Progenitor cell of endocrine pancreas (in vitro differentiated cells): ENCODE measurements around the gene CEND1. TPM values are rescaled to one million over a fixed set of nuclear protein-coding genes. Genes with fewer than 3 reads are reported as not detected.

Experiments
- DNase-seq: peaks from one replicate; pipeline ENCODE4 v3.0.0; 2021; ENCODE audit warnings: low spot score; ENCODE audit not compliant: unreplicated experiment
- H3K27ac Mint-ChIP-seq: 2 replicates; pipeline ENCODE4 v1.8.0; 2021; ENCODE audit warnings: mild to moderate bottlenecking, moderate library complexity, mixed read lengths
- H3K27me3 Mint-ChIP-seq: 2 replicates; pipeline ENCODE4 v1.8.0; 2021; ENCODE audit warnings: mixed read lengths
- H3K36me3 Mint-ChIP-seq: 2 replicates; pipeline ENCODE4 v1.8.0; 2022; ENCODE audit warnings: mixed read lengths; ENCODE audit not compliant: insufficient read depth
- H3K4me1 Mint-ChIP-seq: 2 replicates; pipeline ENCODE4 v1.8.0; 2021; ENCODE audit warnings: low read depth, mixed read lengths
- H3K4me3 Mint-ChIP-seq: 2 replicates; pipeline ENCODE4 v1.8.0; 2021; ENCODE audit warnings: low read depth, mild to moderate bottlenecking, moderate library complexity, mixed read lengths
- H3K9me3 Mint-ChIP-seq: 2 replicates; pipeline ENCODE4 v1.8.0; 2021; ENCODE audit warnings: low read depth, mixed read lengths
- total RNA-seq: library from RNA; stranded (reverse); gene quantifications from 2 replicates; pipeline ENCODE4 v1.2.1, GENCODE V29; 2021
- TF ChIP-seq, protein P1 (sequence below): fragments of 200-600 bp; sonication (generic); IDR thresholded peaks from one replicate; pipeline ENCODE4 v1.5.0; 2021; ENCODE audit warnings: antibody characterized with exemption, mild to moderate bottlenecking; ENCODE audit not compliant: unreplicated experiment

Gene CEND1
- total RNA-seq, 1 donor from 2014 or later = not detected

DNA sequence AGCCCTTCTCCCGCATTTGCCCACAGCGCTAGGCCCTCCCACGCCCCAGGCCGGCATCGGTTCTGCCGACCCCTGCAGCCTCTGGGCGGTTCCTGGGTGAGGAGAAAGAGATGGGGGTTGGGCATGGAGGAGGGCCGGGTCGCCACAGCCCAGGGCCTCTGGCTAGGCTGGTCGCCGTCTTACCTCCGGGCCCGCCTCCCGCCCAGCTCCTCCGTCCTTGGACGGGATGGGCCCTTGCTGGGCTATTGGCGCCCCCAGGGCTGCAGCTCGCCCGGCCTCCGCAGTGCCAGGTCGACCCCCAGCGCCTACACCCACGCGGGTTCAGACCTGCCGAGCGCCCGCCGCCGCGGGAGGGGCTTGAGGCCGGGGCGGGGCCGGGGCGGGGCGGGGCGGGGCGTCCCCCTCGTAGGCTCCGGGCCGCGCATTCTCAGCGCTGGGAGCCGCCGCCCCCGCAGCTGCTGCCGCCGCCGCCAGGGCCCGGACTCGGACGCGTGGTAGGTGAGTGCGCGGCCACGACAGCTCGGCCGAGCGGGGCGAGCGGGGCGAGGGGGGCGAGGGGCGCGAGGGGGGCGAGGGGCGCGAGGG lies 42.7 kb upstream of the CEND1 start, which contains the start of gene CD151:
Gene CD151, plus strand, starts transcription at position 424 of the 585 bp plus-strand sequence. CDS start 3,118 bp downstream, outside the sequence.
- Mint-ChIP-seq H3K27ac (peak within 1 kb of the TSS; percentile 59), H3K27me3 (peaks cover 34% of the 10 kb centered on the region), H3K9me3 (no peaks in the 10 kb centered on the region), H3K4me1 (peaks cover 9% of the 10 kb centered on the region), H3K36me3 (no peaks in the 10 kb centered on the region), H3K4me3 (peak within 1 kb of the TSS; percentile 69)
- DNase-seq = peak; percentile 38
- TF ChIP-seq, protein P1, sequence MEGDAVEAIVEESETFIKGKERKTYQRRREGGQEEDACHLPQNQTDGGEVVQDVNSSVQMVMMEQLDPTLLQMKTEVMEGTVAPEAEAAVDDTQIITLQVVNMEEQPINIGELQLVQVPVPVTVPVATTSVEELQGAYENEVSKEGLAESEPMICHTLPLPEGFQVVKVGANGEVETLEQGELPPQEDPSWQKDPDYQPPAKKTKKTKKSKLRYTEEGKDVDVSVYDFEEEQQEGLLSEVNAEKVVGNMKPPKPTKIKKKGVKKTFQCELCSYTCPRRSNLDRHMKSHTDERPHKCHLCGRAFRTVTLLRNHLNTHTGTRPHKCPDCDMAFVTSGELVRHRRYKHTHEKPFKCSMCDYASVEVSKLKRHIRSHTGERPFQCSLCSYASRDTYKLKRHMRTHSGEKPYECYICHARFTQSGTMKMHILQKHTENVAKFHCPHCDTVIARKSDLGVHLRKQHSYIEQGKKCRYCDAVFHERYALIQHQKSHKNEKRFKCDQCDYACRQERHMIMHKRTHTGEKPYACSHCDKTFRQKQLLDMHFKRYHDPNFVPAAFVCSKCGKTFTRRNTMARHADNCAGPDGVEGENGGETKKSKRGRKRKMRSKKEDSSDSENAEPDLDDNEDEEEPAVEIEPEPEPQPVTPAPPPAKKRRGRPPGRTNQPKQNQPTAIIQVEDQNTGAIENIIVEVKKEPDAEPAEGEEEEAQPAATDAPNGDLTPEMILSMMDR = no peak

DNA sequence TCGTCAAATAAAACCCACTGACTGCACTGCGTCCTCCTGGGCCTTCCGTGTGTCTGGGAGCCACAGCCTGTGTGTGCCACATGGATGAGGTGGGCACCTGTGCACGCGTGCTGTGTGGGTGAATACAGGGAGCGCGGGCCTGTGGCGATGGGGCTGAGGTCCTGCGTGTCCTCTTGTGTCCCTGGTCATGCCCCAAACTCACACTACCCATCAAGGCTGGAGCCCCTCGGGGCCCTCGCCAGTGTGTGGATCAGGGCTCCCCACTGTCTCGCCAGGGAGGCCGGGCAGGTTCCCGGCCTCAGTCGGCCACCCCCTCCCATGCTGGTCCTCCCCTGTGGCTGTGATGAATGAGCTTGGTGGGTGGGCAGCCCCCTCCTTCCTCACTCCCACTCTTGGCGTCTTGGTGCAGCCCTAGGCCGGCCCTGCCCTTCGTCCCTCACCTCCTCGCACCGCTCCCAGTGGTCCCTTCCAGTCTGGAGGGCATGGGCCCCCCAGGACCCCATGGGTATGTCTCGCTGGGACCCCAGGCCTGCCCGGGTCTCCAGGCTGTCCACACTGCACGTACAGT lies 42.2 kb upstream of the CEND1 start:
- peaks cover 35% of the 10 kb centered on the region for H3K27me3 Mint-ChIP-seq

DNA sequence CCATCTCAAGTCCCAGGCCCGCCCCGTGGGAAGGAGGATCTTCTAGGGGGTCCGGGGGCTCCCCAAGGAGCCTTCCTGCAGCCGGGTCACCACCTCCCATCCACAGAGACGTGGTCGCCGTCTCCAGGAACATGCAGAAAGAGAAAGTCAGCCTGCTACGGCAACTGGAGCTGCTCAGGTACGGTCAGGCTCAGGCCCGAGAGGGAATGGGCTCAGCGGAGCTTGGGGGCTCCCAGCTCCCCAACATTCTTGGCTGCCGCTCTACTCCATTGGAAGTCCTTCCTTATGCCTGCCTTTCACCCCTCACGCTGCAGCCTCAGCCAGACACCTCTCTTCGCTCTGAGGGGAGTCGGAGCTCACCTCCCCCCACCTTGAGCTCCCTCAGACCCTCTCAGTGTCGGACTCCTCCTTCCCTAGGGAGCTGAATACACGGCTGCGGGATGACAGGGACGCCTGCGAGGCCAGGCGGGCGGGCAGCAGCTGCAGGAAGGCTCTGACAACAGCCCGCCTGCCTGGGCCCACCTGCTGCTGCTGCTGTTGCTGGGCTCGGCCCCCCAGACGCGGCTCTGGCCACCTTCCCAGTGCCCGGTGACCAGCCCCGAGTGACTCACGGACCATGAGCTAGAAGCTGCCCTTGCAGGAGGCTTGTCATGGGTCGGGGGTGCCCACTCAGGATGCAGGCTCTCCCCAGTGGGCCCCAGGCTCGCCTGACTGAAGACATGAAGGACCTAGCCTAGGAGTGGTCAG lies 41.4 kb upstream of the CEND1 start:
- TF ChIP-seq, protein P1 = no peak
- H3K9me3 Mint-ChIP-seq = no peaks in the 10 kb centered on the region

More for the DNA sequence above, 42.2 kb upstream of the CEND1 start:
- H3K27ac Mint-ChIP-seq = no peak overlapping the region
- no peaks in the 10 kb centered on the region for H3K9me3 Mint-ChIP-seq
- H3K36me3 Mint-ChIP-seq = no peaks in the 10 kb centered on the region
- no peak for DNase-seq
- H3K4me3 Mint-ChIP-seq = peak overlapping the region; percentile 69
- TF ChIP-seq, protein P1 = no peak
- H3K4me1 Mint-ChIP-seq = peaks cover 11% of the 10 kb centered on the region

DNA sequence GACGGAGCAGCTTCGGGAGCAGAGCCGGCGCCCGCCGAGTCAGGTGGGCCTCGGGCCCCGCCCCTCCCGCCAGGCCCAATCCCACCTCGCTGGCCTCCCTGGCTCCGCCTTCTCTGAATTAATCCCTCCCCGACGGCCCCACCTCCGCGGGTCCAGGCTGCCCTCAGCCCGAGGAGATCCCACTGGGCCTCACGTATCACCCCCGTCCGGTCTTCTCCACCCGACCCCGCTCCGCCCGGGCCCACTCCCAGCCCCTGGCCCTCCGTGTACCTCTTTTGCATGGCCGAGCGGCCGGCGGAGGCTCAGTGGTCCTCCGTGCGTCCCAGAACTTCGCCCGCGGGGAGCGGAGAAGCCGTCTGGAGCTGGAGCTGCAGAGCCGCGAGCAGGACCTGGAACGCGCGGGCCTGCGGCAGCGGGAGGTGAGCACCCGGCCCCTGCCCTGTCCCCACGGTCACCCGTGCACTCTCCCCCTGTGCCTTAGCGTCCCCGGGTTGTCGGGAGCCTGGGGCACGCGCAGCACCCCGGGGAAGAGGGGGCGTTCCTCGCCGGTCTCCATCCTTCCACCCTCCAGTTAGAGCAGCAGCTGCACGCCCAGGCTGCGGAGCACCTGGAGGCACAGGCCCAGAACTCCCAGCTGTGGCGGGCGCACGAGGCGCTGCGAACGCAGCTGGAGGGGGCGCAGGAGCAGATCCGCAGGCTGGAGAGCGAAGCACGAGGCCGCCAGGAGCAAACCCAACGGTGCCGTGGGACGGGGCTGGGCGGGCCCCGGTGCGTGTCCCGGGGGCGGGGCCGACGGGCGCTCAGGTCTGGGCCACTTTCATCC lies 40.6 kb upstream of the CEND1 start:
- DNase-seq = peak; percentile 66
- H3K4me3 Mint-ChIP-seq = peak overlapping the region; percentile 47
- peaks cover 12% of the 10 kb centered on the region for H3K4me1 Mint-ChIP-seq
- H3K9me3 Mint-ChIP-seq = no peaks in the 10 kb centered on the region
- H3K36me3 Mint-ChIP-seq = no peaks in the 10 kb centered on the region
- peaks cover 35% of the 10 kb centered on the region for H3K27me3 Mint-ChIP-seq
- no peak overlapping the region for H3K27ac Mint-ChIP-seq
- TF ChIP-seq, protein P1 = no peak

More for the DNA sequence above, 41.4 kb upstream of the CEND1 start:
- peak overlapping the region; percentile 56 for H3K4me3 Mint-ChIP-seq
- H3K36me3 Mint-ChIP-seq = no peaks in the 10 kb centered on the region
- H3K27me3 Mint-ChIP-seq = peaks cover 35% of the 10 kb centered on the region
- H3K27ac Mint-ChIP-seq = no peak overlapping the region
- peaks cover 12% of the 10 kb centered on the region for H3K4me1 Mint-ChIP-seq
- no peak for DNase-seq

DNA sequence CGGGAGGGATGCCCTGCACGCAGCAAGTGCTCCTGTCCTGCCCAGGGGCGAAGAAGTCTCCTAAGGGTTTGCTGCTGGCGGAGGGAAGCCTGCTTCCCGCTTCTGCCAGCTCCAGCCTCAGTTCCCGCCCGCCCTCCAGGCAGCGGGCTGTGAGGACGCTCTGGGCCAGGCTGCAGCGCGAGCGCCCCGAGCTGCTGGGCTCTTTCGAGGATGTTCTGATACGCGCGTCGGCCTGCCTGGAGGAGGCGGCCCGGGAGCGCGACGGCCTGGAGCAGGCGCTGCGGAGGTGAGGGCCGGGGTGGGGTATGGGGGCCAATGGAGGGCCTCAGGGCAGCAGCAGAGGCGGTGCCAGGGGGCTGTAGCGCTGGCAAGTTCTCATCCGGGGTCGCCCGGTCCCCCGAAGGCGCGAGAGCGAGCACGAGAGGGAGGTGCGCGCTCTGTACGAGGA lies 40.0 kb upstream of the CEND1 start:
- Mint-ChIP-seq H3K36me3 (peaks cover 2% of the 10 kb centered on the region), H3K4me3 (peak overlapping the region; percentile 21), H3K4me1 (peaks cover 14% of the 10 kb centered on the region), H3K27ac (no peak overlapping the region), H3K9me3 (no peaks in the 10 kb centered on the region), H3K27me3 (peaks cover 35% of the 10 kb centered on the region)
- no peak for DNase-seq
- TF ChIP-seq, protein P1 = no peak
